K562 (cell line): ENCODE measurements around the gene HK1. TPM values are rescaled to one million over a fixed set of nuclear protein-coding genes. Genes with fewer than 3 reads are reported as not detected.

ENCODE experiments used
- ILF3 ChIP-seq: fragments of 450-650 bp; IDR thresholded peaks from 2 replicates; pipeline ENCODE4 v1.6.1; 2018; ENCODE audit warnings: antibody characterized with exemption, mild to moderate bottlenecking, moderate library complexity, borderline replicate concordance
- MED1 ChIP-seq: sonication (generic); formaldehyde crosslinking; IDR thresholded peaks from 2 replicates; pipeline ENCODE4 v1.8.1; 2023; ENCODE audit warnings: missing genetic modification reagents, borderline replicate concordance
- SAP30 ChIP-seq: fragments of 200-600 bp; sonication (generic); IDR thresholded peaks from 2 replicates; pipeline ENCODE4 v1.6.1; 2012; ENCODE audit warnings: borderline replicate concordance, low read depth, mild to moderate bottlenecking, moderate library complexity, low read length, control low read depth, inconsistent platforms; ENCODE audit not compliant: insufficient read depth, poor library complexity, severe bottlenecking
- polyA plus RNA-seq, 8 experiments: library from polyadenylated mRNA; depleted of rRNA in 4 of 8; stranded (reverse) in 5 of 8; unstranded in 3 of 8; fragments of >200 nt; fragmentation: Nextera tagmentation in 2 of 8; fragmentation: Illumina TruSeq in 1 of 8; extraction: Ambion mirVana in 2 of 8; extraction: Trizol in 1 of 8; gene quantifications; 2 replicates each; pipeline versions ENCODE4 v1.2.1 to v1.2.3, GENCODE V29; 2011 to 2014; ENCODE audit warnings: inconsistent platforms in 1 of 8, missing spikeins in 1 of 8
- total RNA-seq, 7 experiments: library from RNA; depleted of rRNA in 6 of 7; stranded (reverse); fragments of >200 nt in 6 of 7; fragmentation: Illumina TruSeq in 2 of 7; extraction: Trizol in 2 of 7; gene quantifications; 2 replicates each; pipeline versions ENCODE4 v1.2.1 to v1.2.3, GENCODE V29; 2011 to 2021; ENCODE audit warnings: low replicate concordance in 1 of 7
- TF ChIP-seq, protein P1 (sequence below): fragments of 450-650 bp; IDR thresholded peaks from 2 replicates; pipeline ENCODE4 v1.7.1; 2018; ENCODE audit warnings: mild to moderate bottlenecking, low read depth; ENCODE audit not compliant: partially characterized antibody
- TF ChIP-seq, protein P2 (sequence below): sonication (generic); formaldehyde crosslinking; IDR thresholded peaks from 2 replicates; pipeline ENCODE4 v1.8.0; 2023; ENCODE audit warnings: mild to moderate bottlenecking, missing genetic modification reagents
- TF ChIP-seq, protein P3 (sequence below): fragments of 450-650 bp; IDR thresholded peaks from 2 replicates; pipeline ENCODE4 v1.6.1; 2018; ENCODE audit not compliant: partially characterized antibody

Gene HK1
- total and polyA plus RNA-seq, 9 of the 15 experiments (the other 6 are each of a cell fraction or from before 2014, with no cell fraction given), result 29.2 to 444 (median 193) TPM

DNA sequence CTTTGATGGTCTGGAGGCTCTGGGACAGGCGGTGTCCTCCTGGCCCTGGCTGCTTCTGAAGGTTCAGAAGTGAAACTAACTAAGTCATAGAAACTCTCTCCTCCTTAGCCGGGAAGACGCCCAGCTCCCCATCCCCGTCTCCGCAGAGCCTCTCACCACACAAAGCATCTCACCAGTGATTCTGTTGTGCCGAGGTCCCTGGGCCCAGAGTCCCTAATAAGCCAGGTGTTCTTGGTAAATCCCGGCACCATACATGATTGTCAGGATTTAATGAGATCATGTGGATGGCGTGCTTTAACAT, 48.7 kb upstream of the HK1 start (continued):
- TF ChIP-seq, protein P1, sequence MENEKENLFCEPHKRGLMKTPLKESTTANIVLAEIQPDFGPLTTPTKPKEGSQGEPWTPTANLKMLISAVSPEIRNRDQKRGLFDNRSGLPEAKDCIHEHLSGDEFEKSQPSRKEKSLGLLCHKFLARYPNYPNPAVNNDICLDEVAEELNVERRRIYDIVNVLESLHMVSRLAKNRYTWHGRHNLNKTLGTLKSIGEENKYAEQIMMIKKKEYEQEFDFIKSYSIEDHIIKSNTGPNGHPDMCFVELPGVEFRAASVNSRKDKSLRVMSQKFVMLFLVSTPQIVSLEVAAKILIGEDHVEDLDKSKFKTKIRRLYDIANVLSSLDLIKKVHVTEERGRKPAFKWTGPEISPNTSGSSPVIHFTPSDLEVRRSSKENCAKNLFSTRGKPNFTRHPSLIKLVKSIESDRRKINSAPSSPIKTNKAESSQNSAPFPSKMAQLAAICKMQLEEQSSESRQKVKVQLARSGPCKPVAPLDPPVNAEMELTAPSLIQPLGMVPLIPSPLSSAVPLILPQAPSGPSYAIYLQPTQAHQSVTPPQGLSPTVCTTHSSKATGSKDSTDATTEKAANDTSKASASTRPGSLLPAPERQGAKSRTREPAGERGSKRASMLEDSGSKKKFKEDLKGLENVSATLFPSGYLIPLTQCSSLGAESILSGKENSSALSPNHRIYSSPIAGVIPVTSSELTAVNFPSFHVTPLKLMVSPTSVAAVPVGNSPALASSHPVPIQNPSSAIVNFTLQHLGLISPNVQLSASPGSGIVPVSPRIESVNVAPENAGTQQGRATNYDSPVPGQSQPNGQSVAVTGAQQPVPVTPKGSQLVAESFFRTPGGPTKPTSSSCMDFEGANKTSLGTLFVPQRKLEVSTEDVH, result no peak
- TF ChIP-seq SAP30 (no peak), ILF3 (no peak), MED1 (CRISPR knock-in tag) (no peak)
- TF ChIP-seq, protein P2, sequence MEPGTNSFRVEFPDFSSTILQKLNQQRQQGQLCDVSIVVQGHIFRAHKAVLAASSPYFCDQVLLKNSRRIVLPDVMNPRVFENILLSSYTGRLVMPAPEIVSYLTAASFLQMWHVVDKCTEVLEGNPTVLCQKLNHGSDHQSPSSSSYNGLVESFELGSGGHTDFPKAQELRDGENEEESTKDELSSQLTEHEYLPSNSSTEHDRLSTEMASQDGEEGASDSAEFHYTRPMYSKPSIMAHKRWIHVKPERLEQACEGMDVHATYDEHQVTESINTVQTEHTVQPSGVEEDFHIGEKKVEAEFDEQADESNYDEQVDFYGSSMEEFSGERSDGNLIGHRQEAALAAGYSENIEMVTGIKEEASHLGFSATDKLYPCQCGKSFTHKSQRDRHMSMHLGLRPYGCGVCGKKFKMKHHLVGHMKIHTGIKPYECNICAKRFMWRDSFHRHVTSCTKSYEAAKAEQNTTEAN (CRISPR knock-in tag), result no peak
- TF ChIP-seq, protein P3, sequence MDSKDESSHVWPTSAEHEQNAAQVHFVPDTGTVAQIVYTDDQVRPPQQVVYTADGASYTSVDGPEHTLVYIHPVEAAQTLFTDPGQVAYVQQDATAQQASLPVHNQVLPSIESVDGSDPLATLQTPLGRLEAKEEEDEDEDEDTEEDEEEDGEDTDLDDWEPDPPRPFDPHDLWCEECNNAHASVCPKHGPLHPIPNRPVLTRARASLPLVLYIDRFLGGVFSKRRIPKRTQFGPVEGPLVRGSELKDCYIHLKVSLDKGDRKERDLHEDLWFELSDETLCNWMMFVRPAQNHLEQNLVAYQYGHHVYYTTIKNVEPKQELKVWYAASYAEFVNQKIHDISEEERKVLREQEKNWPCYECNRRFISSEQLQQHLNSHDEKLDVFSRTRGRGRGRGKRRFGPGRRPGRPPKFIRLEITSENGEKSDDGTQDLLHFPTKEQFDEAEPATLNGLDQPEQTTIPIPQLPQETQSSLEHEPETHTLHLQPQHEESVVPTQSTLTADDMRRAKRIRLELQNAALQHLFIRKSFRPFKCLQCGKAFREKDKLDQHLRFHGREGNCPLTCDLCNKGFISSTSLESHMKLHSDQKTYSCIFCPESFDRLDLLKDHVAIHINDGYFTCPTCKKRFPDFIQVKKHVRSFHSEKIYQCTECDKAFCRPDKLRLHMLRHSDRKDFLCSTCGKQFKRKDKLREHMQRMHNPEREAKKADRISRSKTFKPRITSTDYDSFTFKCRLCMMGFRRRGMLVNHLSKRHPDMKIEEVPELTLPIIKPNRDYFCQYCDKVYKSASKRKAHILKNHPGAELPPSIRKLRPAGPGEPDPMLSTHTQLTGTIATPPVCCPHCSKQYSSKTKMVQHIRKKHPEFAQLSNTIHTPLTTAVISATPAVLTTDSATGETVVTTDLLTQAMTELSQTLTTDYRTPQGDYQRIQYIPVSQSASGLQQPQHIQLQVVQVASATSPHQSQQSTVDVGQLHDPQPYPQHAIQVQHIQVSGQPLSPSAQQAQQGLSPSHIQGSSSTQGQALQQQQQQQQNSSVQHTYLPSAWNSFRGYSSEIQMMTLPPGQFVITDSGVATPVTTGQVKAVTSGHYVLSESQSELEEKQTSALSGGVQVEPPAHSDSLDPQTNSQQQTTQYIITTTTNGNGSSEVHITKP, result no peak
